Heart left ventricle (tissue), 13 donors: Measurements from ENCODE around the gene SMIM3.

Experiments
- POLR2A ChIP-seq, 2 donors: fragments of 450-650 bp; IDR thresholded peaks; one replicate each; pipeline ENCODE4 v1.6.1; 2017; ENCODE audit warnings: antibody characterized with exemption in 2 of 2, mild to moderate bottlenecking in 2 of 2, moderate library complexity in 2 of 2
- TF ChIP-seq, protein P1 (sequence below), 12 donors: fragments of 200-600 bp; sonication (generic) in 4 of 12; IDR thresholded peaks; one replicate each; pipeline versions ENCODE4 v1.5.0 to v1.8.0; 2018 to 2022; ENCODE audit warnings: antibody characterized with exemption in 12 of 12, mild to moderate bottlenecking in 5 of 12
- donor health status: ischemic (EF 13 %, LVEDD 7.1; RV severe dilation, severe dysfunction).
- donor health status: DM: no; HTN: yes; CAD: no.
- donor health status: DM: no; HTN: no; CAD: no.
- donor health status: ischemic (EF 25% LVEDD 6.9; RV normal size, moderate dysfunction).
- donor health status: ischemic (EF 25% LVEDD 5.7; RV mildly dilated, moderate dysfunction).
- donor health status: ischemic (EF 35%, LVEDD 5.7; RV mildly dilated, moderate dysfunction).
- donor health status: nonischemic (EF 11% LVEDD 7.7; RV severe dilation, severe dysfunction).
- donor health status: DM: yes; HTN: yes; CAD: no.
- donor health status: PGD.
- donor health status: ischemic (EF 29% LVEDD 5.4; RV normal size, mild dysfunction).
- donor health status: nonischemic (EF 23%, LVEDD 6.1; RV moderate dilation, normal function).

DNA sequence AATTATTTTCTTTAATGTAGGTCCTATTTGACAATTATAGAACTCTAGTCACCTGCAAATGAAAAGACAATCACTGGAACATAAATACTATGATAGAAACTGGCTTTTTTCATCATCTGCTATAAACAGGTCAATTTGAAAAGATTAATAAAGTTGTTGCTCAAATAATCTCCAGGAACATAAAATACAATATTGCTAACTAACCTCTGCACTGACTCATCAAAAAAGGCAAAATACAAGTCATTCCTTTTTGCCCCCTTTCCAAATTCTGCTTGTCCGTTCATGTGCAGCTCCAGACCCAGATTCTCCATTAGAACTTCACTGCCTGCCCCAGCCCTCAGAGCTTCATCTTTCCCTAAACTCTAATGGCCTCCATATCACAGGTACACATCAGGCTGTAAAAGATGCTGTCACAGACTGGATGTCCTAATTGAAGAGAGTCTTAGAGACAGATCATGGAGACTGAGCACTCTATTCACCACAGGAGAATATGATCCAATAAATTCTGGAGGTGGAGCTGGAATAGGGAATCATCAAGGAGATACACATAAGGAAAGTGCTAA lies 21.4 kb upstream of the SMIM3 start:
- TF ChIP-seq, protein P1, sequence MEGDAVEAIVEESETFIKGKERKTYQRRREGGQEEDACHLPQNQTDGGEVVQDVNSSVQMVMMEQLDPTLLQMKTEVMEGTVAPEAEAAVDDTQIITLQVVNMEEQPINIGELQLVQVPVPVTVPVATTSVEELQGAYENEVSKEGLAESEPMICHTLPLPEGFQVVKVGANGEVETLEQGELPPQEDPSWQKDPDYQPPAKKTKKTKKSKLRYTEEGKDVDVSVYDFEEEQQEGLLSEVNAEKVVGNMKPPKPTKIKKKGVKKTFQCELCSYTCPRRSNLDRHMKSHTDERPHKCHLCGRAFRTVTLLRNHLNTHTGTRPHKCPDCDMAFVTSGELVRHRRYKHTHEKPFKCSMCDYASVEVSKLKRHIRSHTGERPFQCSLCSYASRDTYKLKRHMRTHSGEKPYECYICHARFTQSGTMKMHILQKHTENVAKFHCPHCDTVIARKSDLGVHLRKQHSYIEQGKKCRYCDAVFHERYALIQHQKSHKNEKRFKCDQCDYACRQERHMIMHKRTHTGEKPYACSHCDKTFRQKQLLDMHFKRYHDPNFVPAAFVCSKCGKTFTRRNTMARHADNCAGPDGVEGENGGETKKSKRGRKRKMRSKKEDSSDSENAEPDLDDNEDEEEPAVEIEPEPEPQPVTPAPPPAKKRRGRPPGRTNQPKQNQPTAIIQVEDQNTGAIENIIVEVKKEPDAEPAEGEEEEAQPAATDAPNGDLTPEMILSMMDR (IDR thresholded peaks at IDR 0.05) = no peak
- TF ChIP-seq POLR2A (IDR thresholded peaks at IDR 0.05) = no peak
